Right renal pelvis (tissue), 4 donors: ENCODE measurements around the gene CAPN11. TPM values are rescaled to one million over a fixed set of nuclear protein-coding genes. Genes with fewer than 3 reads are reported as not detected.
"Not testable (repeated sequence)": the region's sequence is repeated elsewhere in the genome, so short reads cannot be mapped to it uniquely, and the experiment has no call there.

ENCODE experiments used
- DNase-seq, 4 donors: peaks; one replicate each; pipeline ENCODE4 v3.0.0-alpha.2; 2013; ENCODE audit warnings: low read depth in 4 of 4, low spot score in 3 of 4, missing footprints in 1 of 4
- polyA plus RNA-seq, 4 donors: library from polyadenylated mRNA; unstranded; fragments of 120-200 nt; gene quantifications; one replicate each; pipeline ENCODE4 v1.2.1, GENCODE V29; 2013; ENCODE audit not compliant: insufficient read length in 4 of 4

CAPN11 gene
- polyA plus RNA-seq, 4 donors = 0.14 to 0.21 (median 0.16) TPM

DNA sequence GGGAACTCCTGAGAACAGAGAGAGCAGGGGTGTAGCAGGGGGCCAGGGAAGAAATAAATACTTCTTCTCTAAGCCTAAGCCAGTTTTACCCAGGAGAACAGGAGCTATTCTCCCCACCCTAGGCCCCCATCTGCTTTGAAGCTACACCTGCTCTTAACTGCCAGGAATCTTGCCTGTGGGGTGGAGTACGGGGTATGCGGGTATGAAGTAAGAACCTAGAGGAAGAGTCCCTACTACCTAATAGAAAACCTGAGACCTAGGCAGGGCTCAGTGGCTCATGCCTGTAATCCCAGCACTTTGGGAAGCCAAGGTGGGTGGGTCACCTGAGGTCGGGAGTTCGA, 66.3 kb downstream of the CAPN11 start:
- DNase-seq = no peak

DNA sequence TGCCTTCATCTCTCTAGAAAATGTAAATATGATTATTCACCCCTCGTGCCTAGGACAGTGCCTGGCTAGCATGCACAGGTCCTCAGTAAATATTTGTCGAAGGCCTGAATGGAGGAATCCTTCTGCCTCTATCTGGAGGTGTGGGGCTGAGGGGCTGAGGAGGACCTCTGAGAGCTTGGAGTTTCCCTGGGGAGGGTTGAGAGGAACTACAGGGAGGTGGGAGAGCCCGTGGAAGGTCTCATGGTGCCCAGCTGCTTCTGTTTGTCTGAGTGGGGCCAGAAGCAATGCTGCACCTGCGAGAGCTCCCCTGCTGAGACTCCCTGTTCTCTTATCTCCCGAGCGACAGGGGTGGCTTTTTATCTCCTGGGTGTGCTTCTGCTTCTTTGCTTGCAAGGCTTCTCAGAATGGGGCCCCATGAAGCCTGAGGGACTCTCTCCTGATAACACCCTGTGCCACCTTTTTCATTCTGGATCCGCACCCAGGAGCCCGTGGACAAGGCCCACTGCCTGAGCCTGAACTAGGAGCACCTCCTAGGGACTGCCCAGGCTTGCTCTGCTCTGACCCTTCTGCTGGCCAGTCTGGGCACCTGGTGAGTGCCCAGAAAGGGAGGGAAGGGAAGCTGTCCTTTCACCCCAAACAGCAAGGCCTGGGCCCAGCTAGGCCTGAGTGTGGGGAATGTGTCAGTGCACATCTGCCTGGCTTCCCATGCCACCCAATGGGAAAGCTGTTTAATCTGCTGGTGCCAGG, 67.1 kb downstream of the CAPN11 start:
- no peak for DNase-seq

GRCh38 chr6:44226368-44227147, 67.9 kb downstream of the CAPN11 start:
- no peak for DNase-seq

GRCh38 chr6:44227148-44227793, 68.7 kb downstream of the CAPN11 start:
- DNase-seq = no peak

GRCh38 chr6:44228031-44228430, 69.4 kb downstream of the CAPN11 start:
- DNase-seq = no peak

GRCh38 chr6:44228433-44228832, 69.8 kb downstream of the CAPN11 start:
- no peak for DNase-seq

DNA sequence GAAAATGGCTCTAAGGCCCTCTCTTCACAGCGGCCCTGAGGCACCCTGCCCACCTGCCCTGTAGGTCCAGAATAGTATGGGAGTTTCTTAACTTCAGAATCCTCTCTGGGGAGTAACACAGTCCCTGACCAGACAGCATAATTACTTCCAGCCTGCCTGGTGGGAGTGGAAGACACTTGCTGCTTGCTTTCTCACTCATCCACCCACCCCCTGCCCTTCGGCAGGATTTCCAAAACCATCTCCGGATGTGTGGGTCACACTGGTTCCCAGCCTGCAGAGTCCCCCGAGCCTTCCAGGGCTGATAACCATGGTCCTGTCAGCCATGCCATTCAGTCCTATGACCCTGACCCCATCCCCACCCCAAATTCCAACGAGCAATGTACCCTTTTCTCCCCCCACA, 70.2 kb downstream of the CAPN11 start:
- no peak for DNase-seq

DNA sequence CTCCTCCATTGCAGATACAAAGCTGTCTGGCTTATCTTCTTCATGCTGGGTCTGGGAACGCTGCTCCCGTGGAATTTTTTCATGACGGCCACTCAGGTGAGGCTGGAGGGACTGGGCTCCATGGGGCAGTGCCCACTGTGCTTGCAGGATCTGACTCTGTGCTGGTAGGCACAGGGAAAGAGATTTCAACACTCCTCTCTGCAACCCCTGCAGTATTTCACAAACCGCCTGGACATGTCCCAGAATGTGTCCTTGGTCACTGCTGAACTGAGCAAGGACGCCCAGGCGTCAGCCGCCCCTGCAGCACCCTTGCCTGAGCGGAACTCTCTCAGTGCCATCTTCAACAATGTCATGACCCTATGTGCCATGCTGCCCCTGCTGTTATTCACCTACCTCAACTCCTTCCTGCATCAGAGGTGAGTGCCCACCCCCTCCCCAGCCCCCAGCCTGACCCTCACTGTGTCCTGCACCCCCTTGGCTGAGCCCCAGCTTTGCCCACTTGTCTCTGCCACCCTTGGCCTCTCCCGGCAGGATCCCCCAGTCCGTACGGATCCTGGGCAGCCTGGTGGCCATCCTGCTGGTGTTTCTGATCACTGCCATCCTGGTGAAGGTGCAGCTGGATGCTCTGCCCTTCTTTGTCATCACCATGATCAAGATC, 70.9 kb downstream of the CAPN11 start:
- no peak for DNase-seq

- no peak for DNase-seq
Measured at GRCh38 chr6:44230034-44230675, 71.5 kb downstream of the CAPN11 start.

DNA sequence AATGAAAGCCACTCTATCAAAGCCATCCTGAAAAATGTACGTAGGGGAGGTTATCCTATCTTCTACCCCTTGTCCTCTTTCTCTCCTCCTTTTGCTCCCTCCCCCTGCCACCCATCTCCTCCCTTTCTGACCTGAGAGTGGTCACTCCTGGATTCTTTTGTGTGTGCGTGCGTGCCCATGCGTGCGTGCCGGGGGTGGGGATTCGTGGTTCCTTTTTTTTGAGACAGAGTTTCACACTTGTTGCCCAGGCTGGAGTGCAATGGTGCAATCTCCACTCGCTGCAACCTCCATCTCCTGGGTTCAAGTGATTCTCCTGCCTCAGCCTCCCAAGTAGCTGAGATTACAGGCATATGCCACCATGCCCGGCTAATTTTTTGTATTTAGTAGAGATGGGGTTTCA, 72.8 kb downstream of the CAPN11 start:
- DNase-seq = not testable (repeated sequence)

DNA sequence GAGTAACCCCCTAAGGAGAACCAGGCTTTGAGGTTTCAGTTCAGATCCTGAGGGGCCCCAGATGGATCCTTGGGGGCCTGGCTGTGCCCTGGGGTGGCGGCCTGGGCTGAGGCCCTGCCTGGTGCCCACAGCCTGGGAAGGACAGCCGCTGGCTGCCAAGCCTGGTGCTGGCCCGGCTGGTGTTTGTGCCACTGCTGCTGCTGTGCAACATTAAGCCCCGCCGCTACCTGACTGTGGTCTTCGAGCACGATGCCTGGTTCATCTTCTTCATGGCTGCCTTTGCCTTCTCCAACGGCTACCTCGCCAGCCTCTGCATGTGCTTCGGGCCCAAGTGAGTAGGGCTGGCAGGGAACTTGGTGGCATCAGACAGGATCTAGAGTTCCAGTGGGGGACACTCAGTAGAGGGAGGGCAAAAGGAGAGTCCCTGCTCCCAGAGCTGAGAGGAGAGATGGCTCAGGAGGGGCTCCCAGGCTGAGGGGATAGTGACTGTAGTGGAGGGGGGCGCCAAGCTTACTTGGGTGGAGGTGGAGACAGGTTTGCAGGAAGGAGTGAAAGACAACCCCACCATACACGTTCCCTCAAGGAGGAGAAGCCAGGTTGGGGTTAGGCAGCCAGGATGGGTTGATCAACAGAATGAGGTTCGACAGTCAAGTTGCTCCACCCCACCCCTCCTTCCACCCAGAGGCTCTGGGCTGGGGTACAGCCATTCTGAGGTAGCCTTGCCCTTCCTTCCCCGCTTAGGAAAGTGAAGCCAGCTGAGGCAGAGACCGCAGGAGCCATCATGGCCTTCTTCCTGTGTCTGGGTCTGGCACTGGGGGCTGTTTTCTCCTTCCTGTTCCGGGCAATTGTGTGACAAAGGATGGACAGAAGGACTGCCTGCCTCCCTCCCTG, 74.3 kb downstream of the CAPN11 start:
- DNase-seq = no peak

GRCh38 chr6:44233567-44234100, 75.0 kb downstream of the CAPN11 start:
- no peak for DNase-seq

Other genes starting within 250 kb of the CAPN11 start
- gene MRPL14, start 31.4 kb upstream of the CAPN11 start, polyA plus RNA-seq = 10 to 100 TPM; 35.8 to 50.7 (median 41.6) TPM
- gene TMEM63B, start 31.3 kb upstream of the CAPN11 start, polyA plus RNA-seq = 10 to 100 TPM; 29.9 to 35.4 (median 33.4) TPM
- gene MYMX, start 58.1 kb downstream of the CAPN11 start, polyA plus RNA-seq = under 1 TPM; 0.60 to 0.78 (median 0.77) TPM
- gene SLC29A1, start 64.8 kb downstream of the CAPN11 start, polyA plus RNA-seq = 10 to 100 TPM; 32.6 to 38.7 (median 37.0) TPM
- 1,000 to 10,000 TPM; 1,195 to 1,243 (median 1,222) TPM for gene HSP90AB1, start 88.3 kb downstream of the CAPN11 start, polyA plus RNA-seq
- 10 to 100 TPM; 53.1 to 62.2 (median 57.4) TPM for gene SLC35B2, start 98.7 kb downstream of the CAPN11 start, polyA plus RNA-seq
- gene NFKBIE, start 106.7 kb downstream of the CAPN11 start, polyA plus RNA-seq = 10 to 100 TPM in 3 of 4 donors, 1 to 10 TPM in 1; 9.8 to 12.9 (median 11.0) TPM
- gene TMEM151B, start 111.6 kb downstream of the CAPN11 start, polyA plus RNA-seq = under 1 TPM; 0.42 to 0.84 (median 0.64) TPM
- gene AARS2, start 154.5 kb downstream of the CAPN11 start, polyA plus RNA-seq = 10 to 100 TPM; 12.7 to 17.3 (median 14.4) TPM
- not detected for gene SPATS1, start 183.8 kb downstream of the CAPN11 start, polyA plus RNA-seq
- 10 to 100 TPM; 37.4 to 44.7 (median 43.8) TPM for gene CDC5L, start 228.9 kb downstream of the CAPN11 start, polyA plus RNA-seq